Measurements from ENCODE around the gene HSPA6.

DNA sequence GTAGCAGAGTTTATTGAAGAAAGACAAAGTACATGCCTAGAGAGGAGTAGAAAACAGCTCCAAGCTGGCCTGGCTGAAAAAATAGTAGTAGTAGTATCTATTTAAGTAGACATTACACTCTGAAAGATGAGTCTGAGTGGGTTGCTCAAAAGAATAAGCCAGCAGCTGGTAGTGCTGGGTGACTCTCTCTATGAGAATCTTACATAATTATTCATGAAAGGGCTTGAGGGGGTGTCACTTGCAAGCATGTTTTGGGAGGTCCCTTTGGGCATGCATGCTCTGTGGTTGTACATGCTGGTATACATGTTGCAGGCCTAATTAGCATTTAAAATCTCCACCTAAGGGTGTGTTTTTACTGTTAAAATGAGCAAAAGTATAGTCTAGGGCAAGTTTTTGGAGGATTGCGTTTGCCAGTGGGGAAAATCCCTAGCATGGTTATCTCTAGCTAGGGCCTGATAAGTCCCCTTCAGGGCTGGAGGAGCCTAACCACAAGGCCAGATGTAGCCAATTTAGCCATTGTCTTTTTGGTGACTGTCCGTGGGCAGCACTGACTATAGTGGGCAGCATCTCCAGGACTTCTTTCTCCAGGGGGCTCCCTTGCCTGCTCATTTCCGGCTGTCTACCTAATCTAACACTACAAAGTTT, 30.1 kb upstream of the HSPA6 start:
- no peak for TF ChIP-seq EZH2 (IDR thresholded peaks at IDR 0.05; ENCODE audit: borderline replicate concordance, low read depth, low read length, severe bottlenecking)
- TF ChIP-seq, protein P1, sequence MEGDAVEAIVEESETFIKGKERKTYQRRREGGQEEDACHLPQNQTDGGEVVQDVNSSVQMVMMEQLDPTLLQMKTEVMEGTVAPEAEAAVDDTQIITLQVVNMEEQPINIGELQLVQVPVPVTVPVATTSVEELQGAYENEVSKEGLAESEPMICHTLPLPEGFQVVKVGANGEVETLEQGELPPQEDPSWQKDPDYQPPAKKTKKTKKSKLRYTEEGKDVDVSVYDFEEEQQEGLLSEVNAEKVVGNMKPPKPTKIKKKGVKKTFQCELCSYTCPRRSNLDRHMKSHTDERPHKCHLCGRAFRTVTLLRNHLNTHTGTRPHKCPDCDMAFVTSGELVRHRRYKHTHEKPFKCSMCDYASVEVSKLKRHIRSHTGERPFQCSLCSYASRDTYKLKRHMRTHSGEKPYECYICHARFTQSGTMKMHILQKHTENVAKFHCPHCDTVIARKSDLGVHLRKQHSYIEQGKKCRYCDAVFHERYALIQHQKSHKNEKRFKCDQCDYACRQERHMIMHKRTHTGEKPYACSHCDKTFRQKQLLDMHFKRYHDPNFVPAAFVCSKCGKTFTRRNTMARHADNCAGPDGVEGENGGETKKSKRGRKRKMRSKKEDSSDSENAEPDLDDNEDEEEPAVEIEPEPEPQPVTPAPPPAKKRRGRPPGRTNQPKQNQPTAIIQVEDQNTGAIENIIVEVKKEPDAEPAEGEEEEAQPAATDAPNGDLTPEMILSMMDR (IDR thresholded peaks at IDR 0.05; ENCODE audit: borderline replicate concordance, extremely low read depth, low read length, poor library complexity, severe bottlenecking) = no peak

Measured in DND-41 (cell line).